ENCODE data around the gene PRR5L.

Gene PRR5L

DNA sequence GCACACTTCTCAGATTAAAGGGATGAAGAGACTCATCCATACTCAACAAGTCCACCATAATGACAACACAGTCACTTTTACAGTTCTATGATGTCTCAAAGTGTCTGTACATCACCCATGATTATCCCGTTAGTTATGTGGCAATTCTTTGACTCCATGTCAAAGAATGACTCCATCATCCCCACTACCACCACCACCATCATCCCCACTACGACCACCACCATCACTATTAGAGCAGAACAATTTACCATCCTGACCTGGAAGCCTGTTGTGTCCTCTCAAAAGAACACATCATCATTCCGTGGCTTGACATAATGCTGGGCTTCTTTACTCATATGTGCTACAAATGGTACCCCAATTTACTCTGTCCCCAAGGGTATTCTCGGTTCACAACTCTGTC, 13.7 kb downstream of the PRR5L start:
- DNase-seq (ENCODE audit: low read depth), result no peak
- TF ChIP-seq, protein P1, sequence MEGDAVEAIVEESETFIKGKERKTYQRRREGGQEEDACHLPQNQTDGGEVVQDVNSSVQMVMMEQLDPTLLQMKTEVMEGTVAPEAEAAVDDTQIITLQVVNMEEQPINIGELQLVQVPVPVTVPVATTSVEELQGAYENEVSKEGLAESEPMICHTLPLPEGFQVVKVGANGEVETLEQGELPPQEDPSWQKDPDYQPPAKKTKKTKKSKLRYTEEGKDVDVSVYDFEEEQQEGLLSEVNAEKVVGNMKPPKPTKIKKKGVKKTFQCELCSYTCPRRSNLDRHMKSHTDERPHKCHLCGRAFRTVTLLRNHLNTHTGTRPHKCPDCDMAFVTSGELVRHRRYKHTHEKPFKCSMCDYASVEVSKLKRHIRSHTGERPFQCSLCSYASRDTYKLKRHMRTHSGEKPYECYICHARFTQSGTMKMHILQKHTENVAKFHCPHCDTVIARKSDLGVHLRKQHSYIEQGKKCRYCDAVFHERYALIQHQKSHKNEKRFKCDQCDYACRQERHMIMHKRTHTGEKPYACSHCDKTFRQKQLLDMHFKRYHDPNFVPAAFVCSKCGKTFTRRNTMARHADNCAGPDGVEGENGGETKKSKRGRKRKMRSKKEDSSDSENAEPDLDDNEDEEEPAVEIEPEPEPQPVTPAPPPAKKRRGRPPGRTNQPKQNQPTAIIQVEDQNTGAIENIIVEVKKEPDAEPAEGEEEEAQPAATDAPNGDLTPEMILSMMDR (IDR thresholded peaks at IDR 0.05; ENCODE audit: control insufficient read depth, extremely low read depth, insufficient read depth), result no peak
- H3K4me3 ChIP-seq (ENCODE audit: low read depth, low read length), result no peak overlapping the region

DNA sequence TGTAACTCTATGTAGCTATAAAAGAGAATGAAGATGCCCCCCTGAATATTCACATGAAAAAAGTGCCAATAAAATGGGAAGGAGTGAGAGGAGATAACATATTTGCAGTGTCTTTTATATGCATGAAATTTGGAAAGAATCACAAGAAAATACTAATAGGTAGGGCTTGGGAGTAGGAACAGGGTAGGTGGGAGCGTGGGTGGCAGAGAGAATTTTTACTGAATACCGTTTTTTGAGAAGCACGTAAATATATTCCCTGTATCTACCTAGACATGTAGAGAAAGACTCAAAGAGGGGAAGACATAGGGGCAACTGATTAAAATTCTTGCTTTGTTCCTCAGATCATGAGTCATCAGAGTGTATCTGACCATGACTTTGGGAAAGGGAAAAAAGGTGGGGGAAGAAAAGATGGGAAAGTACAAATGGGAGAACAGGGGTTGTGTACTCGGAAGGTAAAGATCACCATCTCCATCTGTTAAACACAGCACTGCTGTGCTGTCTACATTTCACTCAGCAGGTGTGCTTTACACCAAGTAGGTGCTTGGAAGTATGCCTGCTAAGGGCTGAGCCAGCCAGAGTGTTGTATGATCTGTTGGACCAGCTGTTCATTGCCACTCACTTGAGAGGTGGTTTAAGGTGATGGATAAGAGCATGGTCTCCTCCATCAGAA, 16.0 kb downstream of the PRR5L start:
- TF ChIP-seq, protein P1 (IDR thresholded peaks at IDR 0.05; ENCODE audit: control insufficient read depth, extremely low read depth, insufficient read depth), result no peak
- no peak overlapping the region for H3K4me3 ChIP-seq (ENCODE audit: low read depth, low read length)
- peak; percentile 19 for DNase-seq (ENCODE audit: low read depth)

DNA sequence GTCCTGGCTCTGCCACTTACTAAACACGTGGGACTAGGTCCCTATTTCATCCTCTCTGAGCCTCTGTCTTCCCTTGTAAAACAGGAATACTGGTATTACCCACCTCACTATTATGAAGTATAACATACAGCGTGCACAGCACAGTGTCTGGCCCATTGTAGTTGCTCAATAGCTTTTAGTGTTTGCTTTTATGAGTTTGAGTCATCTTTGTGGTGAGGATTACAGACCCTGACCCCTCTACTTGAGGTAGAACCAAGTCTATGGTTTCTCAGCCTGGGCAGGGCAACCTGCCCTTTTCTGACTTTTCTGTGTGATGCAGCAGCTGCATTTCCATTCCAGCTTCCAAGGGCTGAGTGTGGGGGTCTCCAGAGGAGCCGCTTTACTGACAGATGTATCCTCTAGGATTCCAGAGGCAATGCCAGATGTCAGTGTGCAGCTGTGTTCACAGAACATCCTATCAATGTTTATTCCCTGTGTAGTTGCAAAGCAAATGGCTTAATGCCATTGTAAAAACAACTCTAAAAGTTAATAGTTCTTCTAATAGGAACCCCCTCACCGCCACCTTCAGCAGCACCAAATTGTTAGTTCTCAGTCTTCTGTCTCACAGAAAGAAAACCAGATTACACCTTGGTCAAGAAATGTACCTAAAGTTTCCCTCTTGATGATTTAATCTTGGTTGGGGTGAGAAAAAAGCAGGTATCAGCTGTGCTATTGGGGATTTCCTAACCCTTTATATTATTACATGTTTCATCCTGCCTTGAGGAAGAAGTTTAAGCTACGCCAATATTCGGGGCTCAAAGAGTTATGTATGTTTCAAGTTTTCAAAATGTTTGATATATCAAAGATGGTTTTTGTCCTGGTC, 16.8 kb downstream of the PRR5L start:
- TF ChIP-seq, protein P1 (IDR thresholded peaks at IDR 0.05; ENCODE audit: control insufficient read depth, extremely low read depth, insufficient read depth), result no peak
- no peak for DNase-seq (ENCODE audit: low read depth)
- H3K4me3 ChIP-seq (ENCODE audit: low read depth, low read length), result no peak overlapping the region

DNA sequence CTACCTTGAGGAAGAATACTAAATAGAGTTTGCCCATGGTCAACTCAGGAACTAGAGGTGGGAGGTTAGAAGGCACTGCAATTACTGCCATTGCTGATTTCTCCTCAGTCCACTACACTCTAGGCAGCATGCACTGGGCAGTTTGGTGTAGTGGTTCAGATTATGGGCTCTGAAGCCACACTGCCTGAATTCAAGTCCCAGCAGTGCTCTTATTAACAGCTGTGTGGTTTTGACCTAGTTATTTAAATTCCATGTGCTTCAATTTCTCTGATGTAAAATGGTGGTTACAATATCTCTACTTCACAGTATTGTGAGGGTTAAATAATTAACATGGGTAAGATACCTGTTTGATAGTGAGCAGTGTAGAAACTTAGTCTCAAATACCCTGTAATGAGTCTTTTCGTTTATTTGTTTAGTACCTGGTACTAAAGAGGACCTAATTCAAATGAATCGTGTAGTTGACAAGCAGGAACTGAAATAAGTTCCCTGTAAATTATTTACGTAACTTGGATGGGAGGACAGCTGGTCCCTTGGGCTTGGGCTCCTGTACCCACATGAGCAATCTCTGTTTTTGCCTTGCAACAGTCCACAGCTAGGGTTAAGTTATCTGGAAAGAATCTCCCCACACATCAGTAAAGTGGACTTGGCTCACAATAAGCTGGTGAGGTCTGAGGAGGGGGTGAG, 17.8 kb downstream of the PRR5L start:
- TF ChIP-seq, protein P1 (IDR thresholded peaks at IDR 0.05; ENCODE audit: control insufficient read depth, extremely low read depth, insufficient read depth), result no peak
- no peak for DNase-seq (ENCODE audit: low read depth)
- no peak overlapping the region for H3K4me3 ChIP-seq (ENCODE audit: low read depth, low read length)

DNA sequence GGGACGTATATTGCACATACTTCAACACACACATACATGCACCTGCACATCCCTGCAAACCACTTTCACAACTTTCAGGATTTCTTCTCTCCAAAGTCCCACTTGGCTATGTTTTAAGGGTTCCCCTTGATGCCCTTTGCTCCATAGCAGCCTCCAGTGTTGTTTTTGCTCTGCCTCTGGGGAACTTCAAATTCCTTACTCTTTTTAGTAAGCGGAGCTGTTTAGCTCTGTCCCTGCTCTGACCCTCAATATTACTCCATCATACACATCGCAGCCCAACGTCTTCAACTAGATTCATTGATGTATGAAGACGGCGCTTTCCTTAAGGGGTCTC, 18.3 kb downstream of the PRR5L start:
- no peak for DNase-seq (ENCODE audit: low read depth)
- TF ChIP-seq, protein P1 (IDR thresholded peaks at IDR 0.05; ENCODE audit: control insufficient read depth, extremely low read depth, insufficient read depth), result no peak
- no peak overlapping the region for H3K4me3 ChIP-seq (ENCODE audit: low read depth, low read length)

DNA sequence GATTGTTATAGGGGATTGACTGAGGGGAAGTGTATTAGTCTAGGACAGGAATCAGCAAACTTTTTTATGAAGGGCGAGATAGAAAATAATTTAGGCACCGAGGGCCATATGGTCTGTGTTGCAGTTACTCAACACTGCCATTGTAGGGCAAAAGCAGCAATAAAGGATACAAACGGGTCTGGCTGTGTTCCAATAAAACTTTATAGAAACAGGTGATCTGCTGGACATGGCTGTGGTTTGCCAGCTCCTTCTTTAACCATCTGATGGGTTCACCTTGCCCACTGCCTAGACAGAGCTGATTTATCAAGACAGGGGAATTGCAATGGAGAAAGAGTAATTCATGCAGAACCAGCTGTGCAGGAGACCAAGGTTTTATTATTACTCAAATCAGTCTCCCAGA, 20.0 kb downstream of the PRR5L start:
- no peak for DNase-seq (ENCODE audit: low read depth)
- TF ChIP-seq, protein P1 (IDR thresholded peaks at IDR 0.05; ENCODE audit: control insufficient read depth, extremely low read depth, insufficient read depth), result peak; percentile 16; the same call in 1 of the 2 replicates
- no peak overlapping the region for H3K4me3 ChIP-seq (ENCODE audit: low read depth, low read length)
